ENCODE data around the gene ATP9B. TPM values are rescaled to one million over a fixed set of nuclear protein-coding genes. Genes with fewer than 3 reads are reported as not detected.

Gene ATP9B
- total RNA-seq, 1 experiment from 2014 or later = 8.6 TPM

- CTCF ChIA-PET = no interaction called here
- peak overlapping the region; percentile 47 for H3K4me2 ChIP-seq
- TF ChIP-seq EZH2 (IDR thresholded peaks at IDR 0.05; ENCODE audit: low read depth) (no peak), CTCF (conservative IDR thresholded peaks at IDR 0.05) (no peak)
- no peak overlapping the region for H2AFZ ChIP-seq
- no peaks in the 10 kb centered on the region for H3K9me2 ChIP-seq (ENCODE audit: insufficient read depth)
- no peaks in the 10 kb centered on the region for H3K27me3 ChIP-seq (ENCODE audit: insufficient read depth, low read depth)
- peak; percentile 19 to 85 for DNase-seq
- peaks cover 18% of the 10 kb centered on the region for H3F3A ChIP-seq (ENCODE audit: insufficient read depth, low read depth)
- H3K27ac ChIP-seq = peak overlapping the region; percentile 28
- intact Hi-C loops (cut with micrococcal nuclease; ENCODE audit: unreplicated experiment) = no loop called here
- POLR2A ChIA-PET (ENCODE audit: unreplicated experiment) = no interaction called here
- no peaks in the 10 kb centered on the region for H3K79me2 ChIP-seq (ENCODE audit: low read depth)
- H3K4me3 ChIP-seq = no peak overlapping the region
- H3K4me1 ChIP-seq (replicated peaks; ENCODE audit: insufficient read depth) = peaks cover 12% of the 10 kb centered on the region; the same call in 1 of the 2 replicates
- no peaks in the 10 kb centered on the region for H4K20me1 ChIP-seq (ENCODE audit: insufficient read depth)
- H3K36me3 ChIP-seq (ENCODE audit: low read depth) = no peaks in the 10 kb centered on the region
- BruUV-seq (replicated peaks) = no TSS peak
- H3K9me3 ChIP-seq (ENCODE audit: insufficient read depth, low read depth) = no peaks in the 10 kb centered on the region
Observed at GRCh38 chr18:79203017-79203605, 133.9 kb downstream of the ATP9B start.

- DNase-seq = no peak
Observed at GRCh38 chr18:79204889-79205807, 136.0 kb downstream of the ATP9B start.

DNA sequence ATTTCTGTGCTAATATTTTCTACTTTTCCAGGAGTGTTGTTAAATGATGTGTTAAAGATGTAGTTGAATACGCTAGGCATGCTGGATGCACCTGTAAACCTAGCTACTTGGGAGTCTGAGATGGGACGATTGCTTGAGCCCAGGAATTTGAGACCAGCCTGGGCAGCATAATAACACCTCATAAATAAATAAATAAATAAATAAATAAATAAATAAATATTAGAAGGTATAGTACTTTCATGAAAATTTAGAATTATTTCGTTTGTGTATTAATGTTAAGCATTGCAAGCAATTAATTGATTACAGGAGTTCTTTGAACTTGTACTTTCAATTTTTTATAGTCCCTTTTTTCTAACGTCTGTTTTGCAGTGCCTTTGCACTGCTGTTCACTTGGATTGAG, 137.2 kb downstream of the ATP9B start:
- ChIA-PET CTCF (no interaction called here), POLR2A (ENCODE audit: unreplicated experiment) (no interaction called here)
- no peaks in the 10 kb centered on the region for H3K36me3 ChIP-seq (ENCODE audit: low read depth)
- BruUV-seq (replicated peaks) = no TSS peak
- intact Hi-C loops (cut with micrococcal nuclease; ENCODE audit: unreplicated experiment) = no loop called here
- H3K27ac ChIP-seq = no peak overlapping the region
- TF ChIP-seq EZH2 (IDR thresholded peaks at IDR 0.05; ENCODE audit: low read depth) = no peak
- H3K79me2 ChIP-seq (ENCODE audit: low read depth) = no peaks in the 10 kb centered on the region
- H2AFZ ChIP-seq = no peak overlapping the region
- no peaks in the 10 kb centered on the region for H3K9me3 ChIP-seq (ENCODE audit: insufficient read depth, low read depth)
- H4K20me1 ChIP-seq (ENCODE audit: insufficient read depth) = no peaks in the 10 kb centered on the region
- no peak overlapping the region for H3K4me3 ChIP-seq
- H3K4me2 ChIP-seq = no peak overlapping the region
- DNase-seq = no peak
- no peaks in the 10 kb centered on the region for H3K9me2 ChIP-seq (ENCODE audit: insufficient read depth)
- no peaks in the 10 kb centered on the region for H3K27me3 ChIP-seq (ENCODE audit: insufficient read depth, low read depth)
- H3F3A ChIP-seq (ENCODE audit: insufficient read depth, low read depth) = peaks cover 18% of the 10 kb centered on the region
- H3K4me1 ChIP-seq (replicated peaks; ENCODE audit: insufficient read depth) = peaks cover 12% of the 10 kb centered on the region; the same call in 1 of the 2 replicates

More at GRCh38 chr18:79204889-79205807, 136.0 kb downstream of the ATP9B start:
- TF ChIP-seq EZH2 (IDR thresholded peaks at IDR 0.05; ENCODE audit: low read depth) = no peak
- no peak for TF ChIP-seq CTCF (conservative IDR thresholded peaks at IDR 0.05)
- Histone ChIP-seq H3F3A (ENCODE audit: insufficient read depth, low read depth) (peaks cover 18% of the 10 kb centered on the region), H3K27ac (no peak overlapping the region), H3K36me3 (ENCODE audit: low read depth) (no peaks in the 10 kb centered on the region), H3K79me2 (ENCODE audit: low read depth) (no peaks in the 10 kb centered on the region), H2AFZ (no peak overlapping the region), H3K9me2 (ENCODE audit: insufficient read depth) (no peaks in the 10 kb centered on the region), H3K4me3 (no peak overlapping the region), H3K4me2 (no peak overlapping the region), H3K4me1 (replicated peaks; ENCODE audit: insufficient read depth) (peaks cover 12% of the 10 kb centered on the region; the same call in 1 of the 2 replicates), H4K20me1 (ENCODE audit: insufficient read depth) (no peaks in the 10 kb centered on the region), H3K9me3 (ENCODE audit: insufficient read depth, low read depth) (no peaks in the 10 kb centered on the region), H3K27me3 (ENCODE audit: insufficient read depth, low read depth) (no peaks in the 10 kb centered on the region)
- no TSS peak for BruUV-seq (replicated peaks)
- POLR2A ChIA-PET (ENCODE audit: unreplicated experiment) = no interaction called here
- intact Hi-C loops (cut with micrococcal nuclease; ENCODE audit: unreplicated experiment) = no loop called here
- CTCF ChIA-PET = no interaction called here

All from PC-9 (cell line).